Nephron (organoid): Measurements from ENCODE around the gene ZCCHC4.

Experiments used
- H3K27ac Mint-ChIP-seq, 3 experiments: 2 replicates each; pipeline ENCODE4 v1.8.0; 2020; ENCODE audit warnings: mixed read lengths in 3 of 3, mild to moderate bottlenecking in 2 of 3, moderate library complexity in 1 of 3
- H3K27me3 Mint-ChIP-seq: 2 replicates; pipeline ENCODE4 v1.8.0; 2021; ENCODE audit warnings: low read depth, mild to moderate bottlenecking, moderate library complexity, mixed read lengths
- H3K36me3 Mint-ChIP-seq: 2 replicates; pipeline ENCODE4 v1.8.0; 2020; ENCODE audit warnings: low read depth, mixed read lengths
- H3K4me1 Mint-ChIP-seq: 2 replicates; pipeline ENCODE4 v1.8.0; 2020; ENCODE audit warnings: mixed read lengths
- H3K4me3 Mint-ChIP-seq, 3 experiments: 2 replicates each; pipeline ENCODE4 v1.8.0; 2020; ENCODE audit warnings: mild to moderate bottlenecking in 3 of 3, mixed read lengths in 3 of 3, moderate library complexity in 2 of 3
- H3K9me3 Mint-ChIP-seq: 2 replicates; pipeline ENCODE4 v1.8.0; 2020; ENCODE audit warnings: mixed read lengths
- CTCF ChIP-seq, 3 experiments: fragments of 200-600 bp; sonication (generic); IDR thresholded peaks; one replicate each; pipeline ENCODE4 v1.5.0; 2021; ENCODE audit warnings: antibody characterized with exemption in 3 of 3; ENCODE audit not compliant: unreplicated experiment in 3 of 3

The ZCCHC4 gene

GRCh38 chr4:25310066-25310802 lies 2.3 kb upstream of the ZCCHC4 start:
- TF ChIP-seq CTCF (IDR thresholded peaks at IDR 0.05; ENCODE audit: unreplicated experiment in 3 of 3) = no peak
- no peaks in the 10 kb centered on the region for H3K36me3 Mint-ChIP-seq
- H3K9me3 Mint-ChIP-seq = no peaks in the 10 kb centered on the region
- H3K4me3 Mint-ChIP-seq = peak overlapping the region in 2 of 3 experiments; percentile 9 to 39
- peaks cover 5% of the 10 kb centered on the region for H3K27me3 Mint-ChIP-seq
- H3K4me1 Mint-ChIP-seq = peaks cover 6% of the 10 kb centered on the region
- no peak overlapping the region for H3K27ac Mint-ChIP-seq

- H3K36me3 Mint-ChIP-seq = peaks cover 5% of the 10 kb centered on the region
- H3K9me3 Mint-ChIP-seq = no peaks in the 10 kb centered on the region
- no peak overlapping the region for H3K27ac Mint-ChIP-seq
- peaks cover 5% of the 10 kb centered on the region for H3K27me3 Mint-ChIP-seq
- peak overlapping the region in 2 of 3 experiments; percentile 9 to 39 for H3K4me3 Mint-ChIP-seq
- no peak for TF ChIP-seq CTCF (IDR thresholded peaks at IDR 0.05; ENCODE audit: unreplicated experiment in 3 of 3)
- peaks cover 6% of the 10 kb centered on the region for H3K4me1 Mint-ChIP-seq
Measured at GRCh38 chr4:25310803-25311166, 1.8 kb upstream of the ZCCHC4 start.

- Mint-ChIP-seq H3K36me3 (peaks cover 21% of the 10 kb centered on the region), H3K4me1 (peaks cover 6% of the 10 kb centered on the region), H3K9me3 (no peaks in the 10 kb centered on the region), H3K27me3 (no peaks in the 10 kb centered on the region), H3K27ac (peak overlapping the region; percentile 91 to 99 (median 99)), H3K4me3 (peak overlapping the region; percentile 99 to 100 (median 99))
- no peak for TF ChIP-seq CTCF (IDR thresholded peaks at IDR 0.05; ENCODE audit: unreplicated experiment in 3 of 3)
Measured at GRCh38 chr4:25313201-25313895, 774 bp downstream of the ZCCHC4 start.

- no peaks in the 10 kb centered on the region for H3K27me3 Mint-ChIP-seq
- no peaks in the 10 kb centered on the region for H3K9me3 Mint-ChIP-seq
- H3K4me3 Mint-ChIP-seq = no peak overlapping the region
- H3K27ac Mint-ChIP-seq = no peak overlapping the region
- H3K36me3 Mint-ChIP-seq = peaks cover 38% of the 10 kb centered on the region
- no peak for TF ChIP-seq CTCF (IDR thresholded peaks at IDR 0.05; ENCODE audit: unreplicated experiment in 3 of 3)
- H3K4me1 Mint-ChIP-seq = no peaks in the 10 kb centered on the region
Measured at GRCh38 chr4:25320336-25320735, 7.8 kb downstream of the ZCCHC4 start.

GRCh38 chr4:25320773-25321172 lies 8.2 kb downstream of the ZCCHC4 start:
- no peak overlapping the region for H3K4me3 Mint-ChIP-seq

More at GRCh38 chr4:25320773-25321172, 8.2 kb downstream of the ZCCHC4 start:
- no peak for TF ChIP-seq CTCF (IDR thresholded peaks at IDR 0.05; ENCODE audit: unreplicated experiment in 3 of 3)
- no peaks in the 10 kb centered on the region for H3K27me3 Mint-ChIP-seq
- H3K9me3 Mint-ChIP-seq = no peaks in the 10 kb centered on the region
- H3K27ac Mint-ChIP-seq = no peak overlapping the region
- peaks cover 34% of the 10 kb centered on the region for H3K36me3 Mint-ChIP-seq
- no peaks in the 10 kb centered on the region for H3K4me1 Mint-ChIP-seq
